Measurements from ENCODE around the gene MOV10.

- TF ChIP-seq CTCF (IDR thresholded peaks at IDR 0.05; ENCODE audit: low read length) (no peak), EZH2 (optimal IDR thresholded peaks at IDR 0.05; ENCODE audit: low read depth, low read length) (no peak)
Observed at GRCh38 chr1:112675728-112676381, 1.4 kb downstream of the MOV10 start.
